IMR-90 (cell line): Measurements from ENCODE around the gene CCDC32. TPM values are rescaled to one million over a fixed set of nuclear protein-coding genes. Genes with fewer than 3 reads are reported as not detected.
A peak's percentile ranks its signal among the peaks of the same experiment; 100 is the strongest.

Source experiments
- ATAC-seq: fragments of 200-7000 bp; cut with Tn5 transposase; 2 replicates; pipeline ENCODE4 v1.9.1; 2020; ENCODE audit warnings: low read depth, mild to moderate bottlenecking, moderate library complexity
- BruUV-seq: library from RNA; stranded (reverse); fragments of 400-500 nt; replicated peaks from 2 replicates; lab custom pipeline; 2021; lab: Mats Ljungman, UMichigan
- CTCF ChIA-PET: fragments of 300-600 bp; formaldehyde crosslinking; extraction: SDS; loops from one replicate; lab custom pipeline; 2021; ENCODE audit warnings: antibody characterized with exemption; lab: Yijun Ruan, JAX
- POLR2A ChIA-PET: fragments of 300-600 bp; sonication (Branson Sonifier 250); formaldehyde crosslinking; loops from one replicate; lab custom pipeline; 2022; ENCODE audit warnings: antibody characterized with exemption; ENCODE audit not compliant: unreplicated experiment; lab: Charles Lee
- DNase-seq: peaks from one replicate; pipeline ENCODE4 v3.0.0; 2013
- H2AFZ ChIP-seq: replicated peaks from 2 replicates; pipeline ENCODE3; 2013; ENCODE audit warnings: low read length, mild to moderate bottlenecking; ENCODE audit not compliant: poor library complexity
- H2AK5ac ChIP-seq: 2 replicates; pipeline ENCODE4 v1.6.1; 2013; ENCODE audit warnings: low read depth, low read length, inconsistent platforms
- H2AK9ac ChIP-seq: replicated peaks from 2 replicates; pipeline ENCODE3; 2013; ENCODE audit warnings: mild to moderate bottlenecking, low read depth, low read length, moderate library complexity; ENCODE audit not compliant: poor library complexity
- H2BK120ac ChIP-seq: 2 replicates; pipeline ENCODE4 v1.6.1; 2013; ENCODE audit warnings: low read depth, low read length, inconsistent platforms
- H2BK15ac ChIP-seq: 3 replicates; pipeline ENCODE4 v1.6.1; 2013; ENCODE audit warnings: low read depth, low read length, inconsistent platforms
- H2BK20ac ChIP-seq: 2 replicates; pipeline ENCODE4 v1.6.1; 2013; ENCODE audit warnings: low read depth, mild to moderate bottlenecking, inconsistent platforms, low read length, moderate library complexity
- H2BK5ac ChIP-seq: 2 replicates; pipeline ENCODE4 v1.6.1; 2013; ENCODE audit warnings: mild to moderate bottlenecking, low read depth, low read length, inconsistent platforms; ENCODE audit not compliant: poor library complexity, severe bottlenecking
- H3K14ac ChIP-seq: replicated peaks from 2 replicates; pipeline ENCODE4 v1.6.1; 2013; ENCODE audit warnings: low read depth, low read length, inconsistent platforms
- H3K18ac ChIP-seq: 2 replicates; pipeline ENCODE4 v1.6.1; 2013; ENCODE audit warnings: low read depth, low read length, control low read depth
- H3K23ac ChIP-seq: 2 replicates; pipeline ENCODE4 v1.6.1; 2013; ENCODE audit warnings: low read depth, low read length, inconsistent platforms
- H3K27ac ChIP-seq: 2 replicates; pipeline ENCODE4 v1.5.1; 2013; ENCODE audit warnings: mild to moderate bottlenecking, control low read depth, low read length; ENCODE audit not compliant: insufficient read depth
- H3K27me3 ChIP-seq: 2 replicates; pipeline ENCODE4 v1.6.1; 2013; ENCODE audit warnings: low read length; ENCODE audit not compliant: control insufficient read depth, insufficient read depth
- H3K36me3 ChIP-seq: 2 replicates; pipeline ENCODE4 v1.6.1; 2013; ENCODE audit warnings: low read length, mixed read lengths; ENCODE audit not compliant: control insufficient read depth, insufficient read depth
- H3K4ac ChIP-seq: 2 replicates; pipeline ENCODE4 v1.6.1; 2013; ENCODE audit warnings: low read depth, low read length, inconsistent platforms
- H3K4me1 ChIP-seq: 2 replicates; pipeline ENCODE4 v1.6.1; 2013; ENCODE audit warnings: low read length, mixed read lengths; ENCODE audit not compliant: control insufficient read depth, insufficient read depth
- H3K4me2 ChIP-seq: 2 replicates; pipeline ENCODE4 v1.6.1; 2013; ENCODE audit warnings: low read depth, mild to moderate bottlenecking, control low read depth, low read length, moderate library complexity
- H3K4me3 ChIP-seq: 2 replicates; pipeline ENCODE4 v1.5.1; 2013; ENCODE audit warnings: low read depth, mild to moderate bottlenecking, control low read depth, low read length, moderate library complexity; ENCODE audit not compliant: insufficient read depth
- H3K56ac ChIP-seq: 2 replicates; pipeline ENCODE4 v1.6.1; 2013; ENCODE audit warnings: low read length, inconsistent platforms; ENCODE audit not compliant: insufficient read depth; ENCODE audit errors: extremely low read depth
- H3K79me1 ChIP-seq, 2 experiments: 2 replicates each; pipeline ENCODE4 v1.6.1; 2013; ENCODE audit warnings: low read length in 2 of 2, inconsistent platforms in 1 of 2, low read depth in 1 of 2
- H3K9ac ChIP-seq: 2 replicates; pipeline ENCODE4 v1.6.1; 2013; ENCODE audit warnings: low read depth, low read length, control low read depth
- H3K9me1 ChIP-seq: 2 replicates; pipeline ENCODE4 v1.6.1; 2013; ENCODE audit warnings: low read length, inconsistent platforms; ENCODE audit not compliant: insufficient read depth
- H3K9me3 ChIP-seq: 2 replicates; pipeline ENCODE4 v1.6.1; 2013; ENCODE audit warnings: low read length; ENCODE audit not compliant: control insufficient read depth, insufficient read depth
- H4K20me1 ChIP-seq: 2 replicates; pipeline ENCODE4 v1.6.1; 2013; ENCODE audit warnings: low read length, inconsistent platforms; ENCODE audit not compliant: insufficient read depth
- H4K5ac ChIP-seq: 2 replicates; pipeline ENCODE4 v1.6.1; 2013; ENCODE audit warnings: mild to moderate bottlenecking, low read depth, low read length, control low read depth
- H4K8ac ChIP-seq, 2 experiments: 2 replicates each; pipeline ENCODE4 v1.6.1; 2013; ENCODE audit warnings: low read depth in 2 of 2, low read length in 2 of 2, control low read depth in 1 of 2, inconsistent platforms in 1 of 2
- H4K91ac ChIP-seq: 2 replicates; pipeline ENCODE4 v1.6.1; 2013; ENCODE audit warnings: low read depth, low read length, inconsistent platforms; ENCODE audit not compliant: insufficient read depth
- CHD1 ChIP-seq: IDR thresholded peaks from 2 replicates; pipeline ENCODE4 v1.6.1; 2012; ENCODE audit warnings: low read depth, low read length, improper control_type of control experiment
- CTCF ChIP-seq: conservative IDR thresholded peaks from 2 replicates; pipeline ENCODE4 v1.5.1; 2012; ENCODE audit warnings: mild to moderate bottlenecking, low read depth, low read length, improper control_type of control experiment
- MAZ ChIP-seq: IDR thresholded peaks from 2 replicates; pipeline ENCODE4 v1.6.1; 2012; ENCODE audit warnings: low read depth, mild to moderate bottlenecking, low read length, improper control_type of control experiment, moderate library complexity, borderline replicate concordance
- MXI1 ChIP-seq: IDR thresholded peaks from 2 replicates; pipeline ENCODE4 v1.6.1; 2012; ENCODE audit warnings: low read depth, mild to moderate bottlenecking, low read length, moderate library complexity, borderline replicate concordance
- POLR2A ChIP-seq: IDR thresholded peaks from 2 replicates; pipeline ENCODE4 v1.6.1; 2012; ENCODE audit warnings: mild to moderate bottlenecking, low read depth, low read length
- RAD21 ChIP-seq: IDR thresholded peaks from 2 replicates; pipeline ENCODE4 v1.6.1; 2012; ENCODE audit warnings: low read length, improper control_type of control experiment
- RFX5 ChIP-seq: IDR thresholded peaks from 2 replicates; pipeline ENCODE4 v1.8.0; 2012; ENCODE audit warnings: low read depth, mild to moderate bottlenecking, low read length, moderate library complexity
- USF2 ChIP-seq: fragments of 150-350 bp; IDR thresholded peaks from 2 replicates; pipeline ENCODE4 v1.6.1; 2017; ENCODE audit warnings: mild to moderate bottlenecking, antibody characterized with exemption, low read length, low read depth
- WGBS, 2 experiments: methylation state at CpG; one replicate each; pipeline versions ENCODE4 v1.1.5 to v1.1.7; 2013; ENCODE audit warnings: missing lambda C conversion rate in 2 of 2; ENCODE audit not compliant: insufficient read length in 1 of 2; ENCODE audit errors: extremely low coverage in 2 of 2; 5-methylcytosine and 5-hydroxymethylcytosine counted together
- dilution Hi-C: fragments of 300-500 bp; cut with HindIII; formaldehyde crosslinking; loops from one replicate; pipeline ENCODE4 v1.14.3; 2018; ENCODE audit warnings: low sequenced_read_pairs; ENCODE audit not compliant: unreplicated experiment
- in situ Hi-C: fragments of 300-500 bp; cut with MboI; formaldehyde crosslinking; loops from 3 replicates; pipeline ENCODE4 v1.14.3; 2019; ENCODE audit warnings: low sequenced_read_pairs, inconsistent platforms, mixed read lengths
- intact Hi-C: fragments of 100-400 bp; cut with micrococcal nuclease; formaldehyde crosslinking; loops from 2 replicates; pipeline ENCODE4 v1.10.0; 2022
- polyA plus RNA-seq, 3 experiments: library from polyadenylated mRNA; depleted of rRNA; stranded (reverse); fragments of >200 nt; gene quantifications; 2 replicates each; pipeline ENCODE4 v1.2.3, GENCODE V29; 2012; ENCODE audit warnings: low replicate concordance in 1 of 3
- total RNA-seq: library from RNA; depleted of rRNA; stranded (reverse); fragments of >200 nt; gene quantifications from 2 replicates; pipeline ENCODE4 v1.2.3, GENCODE V29; 2012

CCDC32 gene
- total and polyA plus RNA-seq, 2 of the 4 experiments (the other 2 are of a cell fraction), result 14.8 to 15.1 TPM

- H3K4me1 ChIP-seq, result no peaks in the 10 kb centered on the region
- no peaks in the 10 kb centered on the region for H3K36me3 ChIP-seq
- peak overlapping the region; percentile 31 for H3K4me2 ChIP-seq
- WGBS, 2 experiments, result 0 to 100% methylated on average over 2 to 3 of the region's 5 CpGs
- H3K79me1 ChIP-seq, result peaks cover 7 to 32% of the 10 kb centered on the region in 2 experiments; a peak in 3 of 4 replicates
- dilution Hi-C loops (no loop called here), intact Hi-C loops (loop anchor here (2.0 kb wide), 1 partner anchor 100 kb away; the partner anchor contains the start of gene RAD51), in situ Hi-C loops (no loop called here)
- no peaks in the 10 kb centered on the region for H4K20me1 ChIP-seq
- H2BK120ac ChIP-seq, result no peak overlapping the region
- H2BK15ac ChIP-seq, result no peak overlapping the region
- H3K18ac ChIP-seq, result no peak overlapping the region
- H3K9me3 ChIP-seq, result no peaks in the 10 kb centered on the region
- no peak overlapping the region for H3K4ac ChIP-seq
- no peak overlapping the region for H4K8ac ChIP-seq
- H3K9ac ChIP-seq, result peak overlapping the region; percentile 56; the same call in 1 of the 2 replicates
- no peak overlapping the region for H4K91ac ChIP-seq
- TF ChIP-seq CHD1, result no peak
- TF ChIP-seq MAZ, result no peak
- TF ChIP-seq MXI1, result no peak
- no peak for TF ChIP-seq RAD21
- no peak for TF ChIP-seq USF2
- no peak for TF ChIP-seq POLR2A
- TF ChIP-seq CTCF, result no peak
- no peak for TF ChIP-seq RFX5
- H3K56ac ChIP-seq, result no peak overlapping the region
- no peaks in the 10 kb centered on the region for H3K9me1 ChIP-seq
- DNase-seq (no peak), ATAC-seq (no peak)
- ChIA-PET POLR2A (no interaction called here), CTCF (interaction anchor here (0.5 kb wide), 1 partner anchor 818 kb away, joined by 3 read pairs; no protein-coding TSS in a partner anchor)
- peak overlapping the region; percentile 65; the same call in 1 of the 2 replicates for H3K14ac ChIP-seq
- no peak overlapping the region for H3K27ac ChIP-seq
- H3K23ac ChIP-seq, result peak overlapping the region; percentile 99
- no peaks in the 10 kb centered on the region for H3K27me3 ChIP-seq
- H2AK9ac ChIP-seq, result no peak overlapping the region
- H4K5ac ChIP-seq, result no peak overlapping the region
- no TSS peak for BruUV-seq
- no peak overlapping the region for H2BK20ac ChIP-seq
- no peak overlapping the region for H2BK5ac ChIP-seq
- no peak overlapping the region for H2AK5ac ChIP-seq
- no peak overlapping the region for H2AFZ ChIP-seq
- peak overlapping the region; percentile 52 for H3K4me3 ChIP-seq
Observed at GRCh38 chr15:40595219-40595618, 30.4 kb upstream of the CCDC32 start.
